Measurements from ENCODE around the gene EEF2. TPM values are rescaled to one million over a fixed set of nuclear protein-coding genes. Genes with fewer than 3 reads are reported as not detected.

Gene EEF2
- 1,288 and 2,841 TPM in 2 replicates for total RNA-seq (ENCODE audit: low replicate concordance)

DNA sequence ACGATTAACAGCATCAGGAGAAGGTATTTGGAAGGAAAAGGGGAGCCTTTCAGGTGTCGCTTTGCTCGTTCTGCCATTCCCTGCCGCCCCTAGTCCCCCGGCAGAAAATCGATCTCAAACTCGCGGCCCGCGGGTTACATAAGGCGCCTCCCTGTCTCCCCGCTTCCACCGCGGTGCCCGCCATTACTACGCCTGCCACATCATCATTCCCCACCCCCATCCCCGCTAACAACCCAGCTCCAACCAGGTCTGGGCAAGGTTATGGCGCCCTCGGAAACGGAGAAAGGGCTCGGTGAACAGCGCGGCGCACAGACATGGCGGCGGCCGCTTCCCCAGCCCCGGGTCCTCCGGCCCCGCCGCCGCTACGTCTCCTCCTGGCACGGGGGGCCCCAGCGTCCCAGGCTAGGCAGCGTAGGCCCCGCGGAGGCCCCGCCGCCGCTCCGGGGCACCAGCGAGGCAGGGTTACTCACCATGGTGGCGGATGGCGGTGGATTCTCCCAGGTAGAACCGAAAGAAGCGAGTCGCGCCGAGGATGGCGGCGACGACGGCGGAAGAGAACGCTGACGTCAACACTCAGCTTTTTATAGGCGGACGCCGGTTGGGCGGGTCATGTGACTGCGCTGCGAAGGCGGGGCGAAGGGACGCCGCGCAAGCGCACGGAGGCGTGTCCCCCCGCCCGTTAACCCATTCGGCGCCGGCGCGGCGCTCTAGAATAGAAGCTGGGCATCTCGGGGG is at the start of gene EEF2:
EEF2 (minus strand) TSS at position 556 of the 735 bp plus-strand sequence; CDS start at position 473, 83 bp downstream.
- Mint-ChIP-seq H3K27me3 (ENCODE audit: insufficient read depth, low read depth) (peaks cover 9% of the 10 kb centered on the region), H3K4me3 (peak within 1 kb of the TSS; percentile 99), H3K9me3 (no peaks in the 10 kb centered on the region), H3K27ac (peak within 1 kb of the TSS; percentile 91), H3K4me1 (peaks cover 38% of the 10 kb centered on the region), H3K36me3 (peaks cover 23% of the 10 kb centered on the region)
- H3K9ac ChIP-seq = peak within 1 kb of the TSS; percentile 100
- no peaks in the 10 kb centered on the region for H3K9me3 ChIP-seq (ENCODE audit: low read depth)
- H3K4me1 ChIP-seq = peaks cover 24% of the 10 kb centered on the region
- peak; percentile 98 for DNase-seq (ENCODE audit: low spot score)
- H3K79me2 ChIP-seq (ENCODE audit: low read depth) = peaks cover 52% of the 10 kb centered on the region
- peak within 1 kb of the TSS; percentile 1 for H2AFZ ChIP-seq (replicated peaks)
- H3F3A ChIP-seq (ENCODE audit: low read depth) = peaks cover 77% of the 10 kb centered on the region
- H3K4me3 ChIP-seq = peak within 1 kb of the TSS; percentile 95
- H3K4me2 ChIP-seq = peak within 1 kb of the TSS; percentile 87
- H4K20me1 ChIP-seq (ENCODE audit: low read depth) = peaks cover 51% of the 10 kb centered on the region
- TF ChIP-seq EZH2 (IDR thresholded peaks at IDR 0.05) (no peak), EZH2phosphoT487 (IDR thresholded peaks at IDR 0.05) (no peak)
- TF ChIP-seq, protein P1, sequence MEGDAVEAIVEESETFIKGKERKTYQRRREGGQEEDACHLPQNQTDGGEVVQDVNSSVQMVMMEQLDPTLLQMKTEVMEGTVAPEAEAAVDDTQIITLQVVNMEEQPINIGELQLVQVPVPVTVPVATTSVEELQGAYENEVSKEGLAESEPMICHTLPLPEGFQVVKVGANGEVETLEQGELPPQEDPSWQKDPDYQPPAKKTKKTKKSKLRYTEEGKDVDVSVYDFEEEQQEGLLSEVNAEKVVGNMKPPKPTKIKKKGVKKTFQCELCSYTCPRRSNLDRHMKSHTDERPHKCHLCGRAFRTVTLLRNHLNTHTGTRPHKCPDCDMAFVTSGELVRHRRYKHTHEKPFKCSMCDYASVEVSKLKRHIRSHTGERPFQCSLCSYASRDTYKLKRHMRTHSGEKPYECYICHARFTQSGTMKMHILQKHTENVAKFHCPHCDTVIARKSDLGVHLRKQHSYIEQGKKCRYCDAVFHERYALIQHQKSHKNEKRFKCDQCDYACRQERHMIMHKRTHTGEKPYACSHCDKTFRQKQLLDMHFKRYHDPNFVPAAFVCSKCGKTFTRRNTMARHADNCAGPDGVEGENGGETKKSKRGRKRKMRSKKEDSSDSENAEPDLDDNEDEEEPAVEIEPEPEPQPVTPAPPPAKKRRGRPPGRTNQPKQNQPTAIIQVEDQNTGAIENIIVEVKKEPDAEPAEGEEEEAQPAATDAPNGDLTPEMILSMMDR (IDR thresholded peaks at IDR 0.05) = no peak
- peak within 1 kb of the TSS; percentile 98 for H3K27ac ChIP-seq
- H3K36me3 ChIP-seq = peaks cover 13% of the 10 kb centered on the region
- peaks cover 7% of the 10 kb centered on the region for H3K27me3 ChIP-seq

DNA sequence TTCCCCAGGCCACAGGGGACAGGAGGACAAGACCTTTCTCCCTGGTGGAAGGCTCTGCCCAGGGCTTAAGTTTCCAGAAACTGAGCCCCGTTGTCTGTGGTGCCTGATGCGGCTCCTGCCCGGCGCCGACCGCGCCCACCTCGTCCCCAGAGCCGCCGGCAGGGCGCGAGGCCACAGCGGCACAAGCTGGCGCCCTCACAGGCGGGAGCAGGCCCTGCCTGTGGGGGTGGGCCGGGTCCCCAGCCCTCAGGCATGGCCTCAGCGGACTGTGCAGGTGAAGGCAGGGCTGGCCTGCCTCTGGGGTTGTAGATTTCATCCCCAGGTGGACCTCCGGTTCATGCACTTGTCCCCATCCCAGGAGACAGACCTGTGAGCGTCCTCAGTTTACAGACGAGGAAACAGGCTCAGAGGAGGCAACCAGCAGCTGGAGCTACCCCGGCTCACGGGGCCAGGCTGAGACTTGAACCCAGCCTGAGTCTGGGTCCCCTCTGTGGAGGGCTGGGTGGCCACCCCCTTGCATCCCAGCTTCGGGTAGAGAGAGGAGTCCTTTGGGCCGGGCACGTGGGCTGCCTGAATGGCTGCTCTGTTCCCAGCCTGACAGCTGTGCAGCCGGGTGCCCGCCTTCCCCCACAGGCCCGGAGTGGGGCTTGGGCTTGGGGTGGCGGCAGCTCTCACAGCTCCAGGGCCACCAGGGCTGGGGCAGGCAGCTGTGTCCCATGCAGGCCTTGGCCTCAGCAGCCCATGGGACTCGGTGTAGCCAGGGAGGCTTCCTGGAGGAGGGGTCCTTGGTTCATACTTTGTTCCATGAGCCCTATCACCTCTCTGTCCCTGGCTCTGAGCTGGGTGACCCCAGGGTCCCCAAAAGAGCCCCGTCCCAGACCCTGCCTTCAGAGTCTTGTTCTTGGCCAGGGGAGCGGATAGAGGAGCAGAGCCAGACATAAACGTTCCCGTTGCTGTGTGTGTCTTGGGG is 49.1 kb upstream of the EEF2 start:
- no peaks in the 10 kb centered on the region for H3F3A ChIP-seq (ENCODE audit: low read depth)
- H3K36me3 ChIP-seq = no peaks in the 10 kb centered on the region
- H3K9me3 ChIP-seq (ENCODE audit: low read depth) = no peaks in the 10 kb centered on the region
- no peaks in the 10 kb centered on the region for H3K9me3 Mint-ChIP-seq
- no peaks in the 10 kb centered on the region for H3K4me1 Mint-ChIP-seq
- H2AFZ ChIP-seq (replicated peaks) = no peak overlapping the region
- H3K4me3 ChIP-seq = no peak overlapping the region
- H3K9ac ChIP-seq = no peak overlapping the region
- H3K79me2 ChIP-seq (ENCODE audit: low read depth) = no peaks in the 10 kb centered on the region
- DNase-seq (ENCODE audit: low spot score) = no peak
- no peaks in the 10 kb centered on the region for H3K27me3 ChIP-seq
- no peaks in the 10 kb centered on the region for H4K20me1 ChIP-seq (ENCODE audit: low read depth)
- peaks cover 4% of the 10 kb centered on the region for H3K36me3 Mint-ChIP-seq
- H3K27me3 Mint-ChIP-seq (ENCODE audit: insufficient read depth, low read depth) = peaks cover 2% of the 10 kb centered on the region
- no peaks in the 10 kb centered on the region for H3K4me1 ChIP-seq
- H3K27ac ChIP-seq = no peak overlapping the region
- no peak for TF ChIP-seq EZH2phosphoT487 (IDR thresholded peaks at IDR 0.05)
- TF ChIP-seq, protein P1 (IDR thresholded peaks at IDR 0.05) = no peak
- TF ChIP-seq EZH2 (IDR thresholded peaks at IDR 0.05) = no peak
- no peak overlapping the region for H3K4me2 ChIP-seq
- H3K27ac Mint-ChIP-seq = no peak overlapping the region
- no peak overlapping the region for H3K4me3 Mint-ChIP-seq

DNA sequence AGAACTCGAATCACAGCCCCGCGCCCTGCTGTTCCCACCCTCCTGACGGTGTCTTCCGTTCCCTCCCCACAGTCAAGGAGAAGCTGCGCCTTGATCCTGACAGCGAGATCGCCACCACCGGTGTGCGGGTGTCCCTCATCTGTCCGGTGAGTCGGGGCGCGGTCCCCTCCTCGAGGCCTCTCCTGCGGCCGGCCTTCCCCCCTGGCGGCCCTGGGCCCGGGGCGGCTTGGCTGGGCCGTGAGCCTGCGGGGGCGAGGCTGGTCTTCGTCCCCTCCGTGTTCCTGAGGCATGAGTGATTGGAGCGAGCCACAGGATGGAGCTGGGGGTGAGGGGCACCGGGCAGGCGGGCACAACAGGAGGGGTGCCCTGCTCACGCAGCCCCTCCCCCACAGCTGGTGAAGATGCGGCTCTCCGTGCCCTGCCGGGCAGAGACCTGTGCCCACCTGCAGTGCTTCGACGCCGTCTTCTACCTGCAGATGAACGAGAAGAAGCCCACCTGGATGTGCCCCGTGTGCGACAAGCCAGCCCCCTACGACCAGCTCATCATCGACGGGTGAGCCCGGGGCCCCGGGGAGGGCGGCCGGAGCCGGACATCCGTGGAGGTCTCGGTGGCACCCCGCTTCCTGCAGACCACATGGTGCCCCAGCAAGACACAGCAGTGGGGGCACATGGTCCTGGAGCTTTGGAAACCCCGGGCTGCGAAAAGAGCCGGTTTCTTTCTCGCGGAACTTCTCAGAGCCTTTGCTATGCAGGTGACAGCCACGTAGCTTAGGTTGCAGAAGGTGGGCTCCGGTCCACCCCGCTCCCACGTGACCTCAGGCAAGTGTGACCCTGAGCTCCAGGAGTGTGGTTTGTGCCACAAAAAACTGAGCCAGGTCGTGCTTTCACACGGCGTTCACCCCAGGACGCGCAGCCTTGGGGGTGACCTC is 48.0 kb upstream of the EEF2 start:
- Mint-ChIP-seq H3K36me3 (peaks cover 4% of the 10 kb centered on the region), H3K9me3 (no peaks in the 10 kb centered on the region), H3K27ac (no peak overlapping the region), H3K4me3 (no peak overlapping the region), H3K4me1 (no peaks in the 10 kb centered on the region), H3K27me3 (ENCODE audit: insufficient read depth, low read depth) (no peaks in the 10 kb centered on the region)
- Histone ChIP-seq H3K9me3 (ENCODE audit: low read depth) (no peaks in the 10 kb centered on the region), H2AFZ (replicated peaks) (no peak overlapping the region), H3K36me3 (no peaks in the 10 kb centered on the region), H3K4me2 (no peak overlapping the region), H3K4me3 (no peak overlapping the region), H3K9ac (no peak overlapping the region), H3K27ac (no peak overlapping the region), H3F3A (ENCODE audit: low read depth) (no peaks in the 10 kb centered on the region), H4K20me1 (ENCODE audit: low read depth) (no peaks in the 10 kb centered on the region), H3K27me3 (no peaks in the 10 kb centered on the region), H3K79me2 (ENCODE audit: low read depth) (no peaks in the 10 kb centered on the region), H3K4me1 (no peaks in the 10 kb centered on the region)
- DNase-seq (ENCODE audit: low spot score) = no peak
- TF ChIP-seq EZH2 (IDR thresholded peaks at IDR 0.05) = no peak
- TF ChIP-seq, protein P1 (IDR thresholded peaks at IDR 0.05) = no peak
- TF ChIP-seq EZH2phosphoT487 (IDR thresholded peaks at IDR 0.05) = no peak

Data from neural progenitor cell (in vitro differentiated cells).